Measurements from ENCODE around the gene PCDH15.
"Not testable (repeated sequence)": the region's sequence is repeated elsewhere in the genome, so short reads cannot be mapped to it uniquely, and the experiment has no call there.

PCDH15 gene

GRCh38 chr10:54415483-54415882 lies 385.5 kb downstream of the PCDH15 start:
- no peak for DNase-seq (ENCODE audit: low read depth in 2 of 2)
- H3K4me3 ChIP-seq (replicated peaks in 1 of 2; ENCODE audit: low read depth in 2 of 2, low read length in 2 of 2) = no peak overlapping the region
- TF ChIP-seq CTCF (IDR thresholded peaks at IDR 0.05; ENCODE audit: low read depth, low read length) = no peak

GRCh38 chr10:54402576-54402975 lies 398.5 kb downstream of the PCDH15 start:
- no peak overlapping the region for H3K4me3 ChIP-seq (replicated peaks in 1 of 2; ENCODE audit: low read depth in 2 of 2, low read length in 2 of 2)
- no peak for TF ChIP-seq CTCF (IDR thresholded peaks at IDR 0.05; ENCODE audit: low read depth, low read length)
- peak; percentile 13 to 19 for DNase-seq (ENCODE audit: low read depth in 2 of 2)

- DNase-seq (ENCODE audit: low read depth in 2 of 2) = no peak
- H3K4me3 ChIP-seq (replicated peaks in 1 of 2; ENCODE audit: low read depth in 2 of 2, low read length in 2 of 2) = no peak overlapping the region
- no peak for TF ChIP-seq CTCF (IDR thresholded peaks at IDR 0.05; ENCODE audit: low read depth, low read length)
These were observed 405.0 kb downstream of the PCDH15 start for GRCh38 chr10:54396031-54396430.

- not testable (repeated sequence) for H3K4me3 ChIP-seq (replicated peaks in 1 of 2; ENCODE audit: low read depth in 2 of 2, low read length in 2 of 2)
These were observed 406.4 kb downstream of the PCDH15 start for GRCh38 chr10:54394598-54394997.

GRCh38 chr10:54372179-54372578 lies 428.9 kb downstream of the PCDH15 start:
- H3K4me3 ChIP-seq (replicated peaks in 1 of 2; ENCODE audit: low read depth in 2 of 2, low read length in 2 of 2) = no peak overlapping the region
- DNase-seq (ENCODE audit: low read depth in 2 of 2) = no peak
- no peak for TF ChIP-seq CTCF (IDR thresholded peaks at IDR 0.05; ENCODE audit: low read depth, low read length)

More at GRCh38 chr10:54394598-54394997, 406.4 kb downstream of the PCDH15 start:
- not testable (repeated sequence) for DNase-seq (ENCODE audit: low read depth in 2 of 2)

- no peak for TF ChIP-seq CTCF (IDR thresholded peaks at IDR 0.05; ENCODE audit: low read depth, low read length)
- no peak overlapping the region for H3K4me3 ChIP-seq (replicated peaks in 1 of 2; ENCODE audit: low read depth in 2 of 2, low read length in 2 of 2)
- DNase-seq (ENCODE audit: low read depth in 2 of 2) = no peak
These were observed 432.0 kb downstream of the PCDH15 start for GRCh38 chr10:54368984-54369383.

- no peak overlapping the region for H3K4me3 ChIP-seq (replicated peaks in 1 of 2; ENCODE audit: low read depth in 2 of 2, low read length in 2 of 2)
- TF ChIP-seq CTCF (IDR thresholded peaks at IDR 0.05; ENCODE audit: low read depth, low read length) = no peak
- no peak for DNase-seq (ENCODE audit: low read depth in 2 of 2)
These were observed 437.6 kb downstream of the PCDH15 start for GRCh38 chr10:54363390-54363789.
